Right kidney (tissue), 1 donor: Measurements from ENCODE around the gene RELL1.

Experiments used
- DNase-seq: peaks from one replicate; pipeline ENCODE4 v3.0.0-alpha.2; 2016

RELL1 gene

DNA sequence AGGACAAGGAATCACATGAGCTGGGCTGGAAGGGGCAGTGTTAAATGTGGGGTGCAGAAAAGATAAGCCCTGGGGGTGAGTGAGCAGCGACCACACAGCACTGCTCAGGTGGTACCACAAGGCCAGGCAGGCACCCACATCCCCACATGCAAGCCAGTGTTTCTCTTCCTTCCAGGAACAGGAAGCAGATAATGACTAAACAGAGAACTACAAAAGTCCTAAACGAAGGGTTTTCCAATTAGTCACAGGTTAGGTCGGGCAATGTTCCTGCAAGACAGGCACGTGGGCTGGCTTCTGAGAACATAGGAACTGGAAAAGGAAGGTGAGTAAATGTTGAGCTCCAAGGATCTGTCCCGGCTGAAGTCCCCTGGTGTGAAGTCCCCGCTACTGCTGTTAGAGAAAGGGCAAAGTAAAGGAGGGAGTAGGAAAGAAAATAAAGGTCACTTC is 19.5 kb downstream of the RELL1 start:
- no peak for DNase-seq

DNA sequence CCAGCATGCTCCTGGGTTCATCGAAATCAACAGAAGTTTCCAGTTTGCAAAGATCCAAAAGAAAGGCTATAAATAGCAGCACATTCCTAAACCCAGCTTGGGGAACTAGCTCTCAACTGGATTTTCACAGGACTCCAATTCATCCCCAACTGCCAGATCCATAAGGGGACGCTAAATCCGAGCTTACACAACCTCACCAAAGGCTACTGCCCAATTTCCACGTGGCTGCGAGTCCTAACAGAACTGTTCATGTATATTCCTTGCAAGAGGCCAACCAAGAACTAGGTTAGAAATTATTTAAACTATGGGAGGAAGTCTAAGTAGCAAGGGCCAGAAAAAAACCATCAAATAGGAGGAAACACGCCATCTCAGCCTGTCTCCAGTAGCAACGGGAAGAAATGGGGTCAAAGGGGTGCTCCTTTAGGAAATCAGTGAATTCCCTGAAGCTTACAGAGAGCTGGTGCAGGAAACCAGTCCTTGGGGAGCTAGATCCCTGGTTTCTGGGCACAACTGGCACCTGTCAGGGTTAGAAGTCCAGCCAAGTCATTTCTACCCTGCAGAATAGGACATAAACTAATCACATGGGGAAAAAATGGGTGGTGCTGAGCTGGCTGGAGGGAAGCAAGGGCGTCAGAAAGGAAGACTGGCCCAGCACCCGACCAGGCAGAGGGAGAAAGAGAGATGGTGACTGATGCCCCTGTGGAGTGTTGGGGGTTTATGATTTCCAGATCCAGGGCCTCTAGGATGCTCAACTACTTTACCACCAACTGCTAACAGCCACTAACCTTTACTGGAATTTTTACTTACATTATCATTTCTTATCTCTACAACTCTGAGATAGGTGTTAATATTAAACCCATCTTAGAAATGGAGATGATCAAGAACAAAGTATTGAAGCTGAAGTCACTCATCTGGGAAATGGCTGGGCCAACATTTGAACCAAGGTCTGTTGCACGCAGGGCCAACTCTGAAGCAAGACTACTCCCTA is 20.5 kb downstream of the RELL1 start:
- no peak for DNase-seq

- no peak for DNase-seq
These were observed 21.5 kb downstream of the RELL1 start for GRCh38 chr4:37664696-37665095.

DNA sequence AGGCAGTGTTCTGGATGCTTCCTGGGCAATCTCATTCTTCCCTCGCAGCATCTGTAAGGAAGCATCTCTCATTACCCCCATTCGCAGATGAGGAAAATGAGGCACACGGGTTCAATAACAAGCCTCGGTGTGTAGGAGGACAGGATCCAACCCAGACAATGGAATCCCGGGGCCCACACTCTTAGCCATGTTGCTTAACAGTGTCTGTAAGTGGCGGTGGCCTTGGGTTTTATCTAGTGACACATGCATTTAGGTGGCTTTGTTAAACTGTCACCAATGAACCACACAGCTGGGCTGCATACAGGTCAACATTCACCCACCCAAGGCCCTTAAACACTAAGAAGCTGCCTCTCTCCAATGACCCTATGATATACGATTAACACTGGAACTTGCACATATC is 22.6 kb downstream of the RELL1 start:
- DNase-seq: no peak

GRCh38 chr4:37662861-37663390 is 23.2 kb downstream of the RELL1 start:
- DNase-seq: no peak

DNA sequence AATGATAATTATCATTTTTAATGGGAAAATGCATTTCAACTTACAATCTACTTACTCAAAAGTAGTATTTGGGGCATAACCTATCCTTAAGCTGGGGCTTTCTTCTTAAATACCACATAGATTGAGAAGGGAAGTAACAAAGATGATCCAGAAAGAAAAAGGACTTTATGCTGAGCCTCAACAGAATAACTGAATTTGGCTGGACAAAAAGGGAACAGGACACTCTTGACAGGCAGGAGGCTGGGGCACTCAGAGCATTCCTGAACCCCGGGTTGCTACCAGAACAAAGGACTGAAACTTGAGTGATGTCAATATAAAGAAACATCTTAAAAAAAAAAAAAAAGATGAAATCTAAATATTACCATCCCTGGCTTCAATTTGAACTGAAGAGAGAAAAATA is 23.9 kb downstream of the RELL1 start:
- no peak for DNase-seq

DNA sequence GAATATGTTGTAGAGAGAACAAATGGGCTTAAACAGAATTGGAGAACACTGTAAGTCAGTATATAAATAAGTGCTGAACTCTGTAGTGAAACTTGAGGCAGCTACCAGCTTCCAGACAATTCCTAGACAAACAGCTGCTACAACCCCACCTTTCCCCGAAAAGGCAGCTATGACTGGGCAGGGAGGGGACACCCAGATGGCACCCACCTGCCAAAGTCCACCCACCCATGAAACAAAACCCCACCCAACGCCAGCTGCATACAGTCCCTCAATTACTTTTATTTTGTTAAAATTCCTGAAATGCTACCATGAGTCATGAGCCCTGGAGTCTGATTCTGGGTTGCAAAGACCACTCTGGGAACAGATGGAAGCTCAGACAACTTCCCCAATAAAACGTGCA is 24.4 kb downstream of the RELL1 start:
- DNase-seq: no peak

DNA sequence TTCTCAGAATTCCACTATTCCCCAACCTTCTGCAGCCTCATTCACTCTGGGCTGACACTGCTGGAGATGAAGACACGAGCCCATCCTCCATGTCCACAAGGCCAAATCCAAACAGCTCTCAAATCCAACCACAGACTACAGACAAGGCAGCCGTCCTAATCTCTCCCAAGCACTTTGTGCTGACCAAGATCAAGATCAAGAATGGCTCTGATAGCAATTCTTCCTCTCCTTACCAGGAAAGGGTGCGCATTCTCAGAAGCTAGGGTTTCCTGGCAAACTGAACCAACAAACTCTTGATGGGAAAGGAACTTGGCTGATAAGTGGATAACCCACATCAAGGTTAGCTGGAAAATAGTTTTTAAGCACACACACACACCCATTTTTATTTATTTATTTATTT is 26.5 kb downstream of the RELL1 start:
- DNase-seq: no peak

- DNase-seq: no peak
These were observed 29.5 kb downstream of the RELL1 start for GRCh38 chr4:37656649-37657048.

DNA sequence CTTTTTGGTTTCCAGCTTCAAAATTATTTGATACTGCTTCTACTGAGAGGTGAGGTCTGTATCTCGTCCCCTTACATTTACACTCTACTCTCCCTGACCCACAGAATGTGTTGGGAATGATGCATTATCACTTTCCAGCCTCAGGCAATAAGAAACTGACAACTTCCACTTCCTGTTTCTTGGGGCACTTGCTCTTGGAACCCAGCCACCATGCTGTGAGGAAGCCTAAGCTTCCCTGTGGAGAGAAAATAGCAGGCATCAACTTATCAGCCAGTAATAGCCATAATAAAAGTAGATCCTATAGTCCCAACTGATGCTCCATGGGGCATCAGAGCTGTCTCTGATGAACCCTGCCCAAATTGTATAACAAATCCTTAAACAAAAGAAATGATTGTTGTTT is 32.6 kb downstream of the RELL1 start:
- no peak for DNase-seq

DNA sequence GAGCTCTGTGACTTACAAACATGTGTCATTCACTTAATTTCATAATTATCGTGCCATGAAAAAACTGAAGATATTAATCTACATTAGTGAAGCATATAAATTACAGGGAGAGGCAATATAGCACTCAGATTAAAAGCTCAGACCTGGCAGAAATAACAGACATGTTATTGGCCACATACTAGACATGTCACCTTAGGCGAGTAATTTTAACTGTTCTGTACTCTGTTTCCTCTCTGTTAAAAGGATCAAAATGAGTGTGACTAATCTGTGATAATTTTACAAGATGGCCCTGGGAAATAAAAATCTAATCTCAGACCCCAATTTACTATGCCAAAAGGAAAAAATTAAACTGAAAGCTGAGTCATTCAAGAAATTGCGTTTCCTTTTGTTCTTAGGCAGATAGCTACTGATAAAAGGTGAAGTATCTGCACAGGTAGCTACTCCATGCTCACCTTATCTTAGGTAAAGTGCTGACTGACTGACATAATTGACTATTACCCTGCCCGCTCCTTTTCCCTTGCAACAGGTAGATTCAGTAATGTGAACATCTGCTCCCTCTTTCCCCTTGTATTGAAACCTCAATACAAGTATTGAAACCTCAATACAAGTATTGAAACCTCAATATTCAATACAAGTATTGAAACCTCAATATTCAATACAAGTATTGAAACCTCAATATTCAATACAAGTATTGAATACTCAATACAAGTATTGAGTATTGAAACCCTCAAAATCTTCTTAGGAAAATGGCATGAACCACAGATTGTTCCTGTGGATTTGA is 33.2 kb downstream of the RELL1 start:
- no peak for DNase-seq

DNA sequence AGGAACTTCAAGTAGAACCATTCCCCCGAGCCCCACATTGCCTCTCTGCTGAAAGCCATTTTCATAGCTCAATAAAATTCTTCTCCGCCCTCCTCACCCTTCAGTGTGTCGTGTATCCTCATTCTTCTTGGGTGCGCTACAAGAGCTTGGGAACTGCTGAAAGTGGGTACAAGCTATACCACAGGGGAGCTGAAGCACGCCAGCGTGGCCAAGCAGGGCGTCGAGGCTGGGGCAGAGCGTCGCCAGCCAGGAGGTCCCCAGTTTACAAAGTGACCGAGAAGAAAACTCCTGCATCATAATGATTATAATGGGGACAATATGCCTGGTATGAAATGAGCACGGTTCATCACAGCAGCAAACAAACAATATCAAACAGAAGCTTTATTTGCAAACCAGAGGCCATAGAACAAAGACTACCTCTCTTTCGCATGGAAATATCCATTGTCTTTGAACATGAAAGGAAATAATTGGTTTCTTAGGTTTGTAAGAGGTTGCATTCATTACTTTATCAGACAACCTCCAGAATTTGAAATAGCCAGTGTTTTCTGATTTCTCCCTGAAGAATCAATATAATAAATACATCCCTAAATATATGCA is 34.3 kb downstream of the RELL1 start:
- no peak for DNase-seq

DNA sequence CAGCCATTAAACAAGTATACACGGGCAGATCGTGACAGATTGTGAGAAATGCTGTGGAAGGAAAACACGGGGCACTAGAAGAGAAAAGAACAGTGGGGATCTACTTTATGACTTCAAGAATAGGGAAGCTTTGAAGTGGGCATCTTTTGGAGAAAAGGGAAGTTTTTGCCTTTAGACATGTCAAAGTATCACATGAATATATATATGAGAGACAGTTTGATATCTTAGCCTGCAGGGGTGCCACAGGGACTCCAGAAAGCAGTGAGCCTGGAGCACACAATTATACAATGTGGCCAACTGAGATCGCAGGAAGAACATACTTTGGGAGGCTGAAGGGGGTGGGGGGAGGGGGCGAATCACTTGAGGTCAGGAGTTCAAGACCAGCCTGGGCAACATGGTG is 35.7 kb downstream of the RELL1 start:
- DNase-seq: no peak

- DNase-seq: no peak
These were observed 36.9 kb downstream of the RELL1 start for GRCh38 chr4:37649268-37649667.

DNA sequence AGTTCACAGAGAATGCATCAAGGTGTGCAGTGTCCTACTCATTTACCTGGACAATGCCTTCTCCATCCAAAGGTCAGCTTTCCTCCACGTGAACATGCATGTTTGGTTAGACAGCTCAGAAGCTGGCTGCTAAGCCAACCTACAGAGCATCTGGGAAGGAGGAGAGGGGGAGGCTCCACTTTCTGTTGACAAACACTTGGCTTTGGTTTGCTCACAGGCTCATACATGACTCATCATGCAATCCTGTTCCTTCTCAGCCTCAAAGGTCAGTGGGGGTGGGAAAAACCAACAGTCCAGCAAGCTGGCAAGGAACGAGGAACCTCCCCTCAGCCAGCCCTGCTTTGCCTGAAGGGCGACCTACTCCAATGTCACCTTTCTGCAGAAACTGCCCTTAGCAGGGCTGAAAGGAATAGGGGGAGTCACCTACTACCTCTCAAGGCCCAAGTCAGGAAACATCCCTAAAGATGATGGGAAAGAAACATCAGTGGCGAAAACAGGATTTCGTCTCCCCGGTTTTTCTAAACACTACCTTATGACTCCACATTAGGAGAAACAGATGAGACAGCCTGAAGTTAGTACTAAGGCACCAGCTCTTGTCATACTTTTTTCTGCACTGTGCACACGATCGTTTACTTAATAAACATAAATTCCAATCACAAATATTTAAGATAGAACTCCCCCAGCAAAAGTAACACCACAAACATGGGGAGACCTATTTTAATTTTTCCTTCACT is 37.9 kb downstream of the RELL1 start:
- DNase-seq: no peak

GRCh38 chr4:37646247-37646646 is 39.9 kb downstream of the RELL1 start:
- no peak for DNase-seq

- DNase-seq: no peak
These were observed 40.4 kb downstream of the RELL1 start for GRCh38 chr4:37645736-37646135.

- DNase-seq: no peak
These were observed 41.2 kb downstream of the RELL1 start for GRCh38 chr4:37644962-37645361.

GRCh38 chr4:37641886-37642849 is 44.0 kb downstream of the RELL1 start:
- no peak for DNase-seq

GRCh38 chr4:37641352-37641751 is 44.8 kb downstream of the RELL1 start:
- DNase-seq: no peak
